HG03060 (cell line): ENCODE data around the gene TLR6.

Source experiments
- ATAC-seq: cut with Tn5 transposase; IDR thresholded peaks from one replicate; pipeline ENCODE4 v1.9.1; 2021; ENCODE audit warnings: low read depth, moderate number of reproducible peaks; ENCODE audit not compliant: unreplicated experiment

TLR6 gene, protein sequence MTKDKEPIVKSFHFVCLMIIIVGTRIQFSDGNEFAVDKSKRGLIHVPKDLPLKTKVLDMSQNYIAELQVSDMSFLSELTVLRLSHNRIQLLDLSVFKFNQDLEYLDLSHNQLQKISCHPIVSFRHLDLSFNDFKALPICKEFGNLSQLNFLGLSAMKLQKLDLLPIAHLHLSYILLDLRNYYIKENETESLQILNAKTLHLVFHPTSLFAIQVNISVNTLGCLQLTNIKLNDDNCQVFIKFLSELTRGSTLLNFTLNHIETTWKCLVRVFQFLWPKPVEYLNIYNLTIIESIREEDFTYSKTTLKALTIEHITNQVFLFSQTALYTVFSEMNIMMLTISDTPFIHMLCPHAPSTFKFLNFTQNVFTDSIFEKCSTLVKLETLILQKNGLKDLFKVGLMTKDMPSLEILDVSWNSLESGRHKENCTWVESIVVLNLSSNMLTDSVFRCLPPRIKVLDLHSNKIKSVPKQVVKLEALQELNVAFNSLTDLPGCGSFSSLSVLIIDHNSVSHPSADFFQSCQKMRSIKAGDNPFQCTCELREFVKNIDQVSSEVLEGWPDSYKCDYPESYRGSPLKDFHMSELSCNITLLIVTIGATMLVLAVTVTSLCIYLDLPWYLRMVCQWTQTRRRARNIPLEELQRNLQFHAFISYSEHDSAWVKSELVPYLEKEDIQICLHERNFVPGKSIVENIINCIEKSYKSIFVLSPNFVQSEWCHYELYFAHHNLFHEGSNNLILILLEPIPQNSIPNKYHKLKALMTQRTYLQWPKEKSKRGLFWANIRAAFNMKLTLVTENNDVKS

DNA sequence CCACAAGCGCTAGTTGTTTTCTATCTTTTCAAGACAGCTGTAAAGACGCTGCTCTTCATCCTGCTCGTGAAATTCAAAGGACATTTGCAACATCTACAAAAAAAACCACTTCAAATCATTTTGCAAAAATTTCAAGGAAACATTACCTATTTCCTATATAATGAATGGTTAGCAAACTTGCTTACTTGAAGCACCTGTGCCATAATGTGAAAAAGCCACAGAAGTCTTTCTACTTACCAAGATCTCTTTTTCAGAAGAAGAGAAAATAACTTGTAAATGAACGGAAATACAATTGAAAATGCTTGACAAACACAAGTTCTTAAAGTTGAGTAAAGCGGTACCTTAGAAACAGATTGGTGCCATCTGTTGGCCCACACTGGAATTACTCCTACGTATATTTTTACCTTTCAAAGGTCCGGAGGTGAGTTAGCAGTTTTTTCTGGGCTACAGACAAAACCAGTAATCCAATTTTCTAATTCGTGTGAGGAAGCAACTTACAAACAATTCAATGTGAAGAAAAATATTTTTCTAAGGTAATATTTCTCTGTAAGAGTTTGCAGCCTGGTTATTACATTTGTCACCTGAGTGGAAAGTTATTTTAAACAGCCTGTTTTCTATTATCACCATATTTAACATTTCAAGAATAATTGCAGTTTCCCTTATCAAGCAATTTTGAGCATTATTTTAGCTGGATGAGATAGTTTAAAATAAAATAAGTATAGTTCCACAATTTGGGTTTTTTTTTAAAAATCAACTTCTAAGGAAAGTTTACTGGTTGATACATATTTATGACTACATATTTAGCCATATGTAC is at the start of gene TLR6:
Gene TLR6 (minus strand): TSS at position 294 of the 814 bp plus-strand sequence. CDS start 27,344 bp downstream, outside the sequence.
- ATAC-seq = no peak

DNA sequence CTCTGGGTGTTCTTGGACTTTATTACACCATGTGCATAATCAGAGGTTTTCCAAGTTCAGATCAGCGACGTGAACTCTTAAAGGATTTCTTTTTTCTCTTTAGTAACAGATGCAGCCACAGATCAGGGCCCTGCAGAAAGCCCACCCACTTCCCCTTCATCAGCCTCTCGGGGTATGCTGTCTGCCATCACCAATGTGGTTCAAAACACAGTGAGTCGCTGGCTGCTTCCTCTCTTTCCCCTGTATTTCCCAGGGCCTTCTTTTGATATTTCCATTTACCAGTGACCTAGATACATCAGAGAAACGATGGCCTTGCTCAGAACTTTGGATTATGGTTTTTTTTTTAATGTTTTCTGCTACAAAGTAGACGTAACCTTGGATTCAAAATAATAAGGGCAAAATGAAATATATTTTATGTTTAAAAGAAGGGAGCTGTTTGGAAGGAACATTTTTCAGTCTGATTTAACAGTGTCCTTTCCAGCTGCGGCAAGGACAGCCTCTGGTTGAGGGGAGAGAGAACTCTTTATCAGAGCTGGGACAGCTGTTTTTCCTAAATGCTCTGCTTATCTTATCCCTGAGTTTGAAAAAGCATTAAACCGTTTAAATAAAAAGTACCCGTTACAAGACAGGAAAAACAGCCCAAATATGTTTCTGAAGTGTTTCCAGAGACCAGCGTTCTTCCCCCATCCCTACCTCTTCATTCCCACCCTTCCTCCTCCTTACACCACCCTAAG is 49.2 kb upstream of the TLR6 start:
- ATAC-seq = no peak

DNA sequence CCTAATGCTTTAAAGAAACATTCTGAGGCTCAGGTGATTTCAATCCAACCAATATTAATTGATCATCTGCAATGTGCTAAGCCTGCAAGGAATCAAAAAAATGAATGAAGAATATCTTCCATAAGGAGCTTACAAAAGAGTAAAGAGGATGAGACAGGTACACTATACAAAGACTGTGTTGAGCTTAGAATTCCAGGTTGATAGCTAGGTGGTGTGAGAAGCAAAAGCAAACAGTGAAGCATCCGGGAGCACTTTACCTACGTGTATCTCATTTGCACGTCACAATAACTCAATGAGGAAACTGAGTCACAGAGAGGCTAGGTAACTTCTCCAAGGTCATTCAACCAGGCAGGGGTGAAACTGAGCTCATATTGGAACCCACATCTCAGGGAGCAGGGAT is 48.1 kb upstream of the TLR6 start:
- no peak for ATAC-seq

DNA sequence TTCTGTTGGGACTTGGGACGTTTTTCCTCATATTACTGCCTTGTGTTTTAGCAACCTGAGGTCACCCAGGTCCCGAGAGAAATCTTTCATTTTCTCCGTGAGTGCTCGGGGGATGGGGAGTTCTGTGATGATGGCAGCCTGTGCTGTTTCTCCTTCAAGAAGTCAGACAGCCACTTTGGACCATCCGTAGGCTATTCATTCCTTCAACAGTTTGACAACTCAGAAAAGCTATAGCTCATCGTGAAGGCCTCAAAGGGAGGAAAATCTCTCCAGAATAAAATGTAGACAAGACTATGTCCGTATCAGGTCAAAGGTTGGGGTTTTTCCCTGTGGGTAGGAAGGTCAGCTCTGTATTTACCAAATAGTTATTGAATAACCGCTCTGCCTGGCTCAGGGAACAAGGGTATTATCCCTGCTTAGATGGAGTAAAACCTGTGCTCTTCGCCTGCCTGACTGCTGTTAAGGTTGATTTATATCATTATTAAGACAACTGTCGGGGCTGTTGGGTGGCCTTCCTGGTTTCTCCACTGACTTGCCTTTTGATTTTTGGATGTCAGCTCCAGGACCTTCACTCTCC is 47.6 kb upstream of the TLR6 start:
- no peak for ATAC-seq

DNA sequence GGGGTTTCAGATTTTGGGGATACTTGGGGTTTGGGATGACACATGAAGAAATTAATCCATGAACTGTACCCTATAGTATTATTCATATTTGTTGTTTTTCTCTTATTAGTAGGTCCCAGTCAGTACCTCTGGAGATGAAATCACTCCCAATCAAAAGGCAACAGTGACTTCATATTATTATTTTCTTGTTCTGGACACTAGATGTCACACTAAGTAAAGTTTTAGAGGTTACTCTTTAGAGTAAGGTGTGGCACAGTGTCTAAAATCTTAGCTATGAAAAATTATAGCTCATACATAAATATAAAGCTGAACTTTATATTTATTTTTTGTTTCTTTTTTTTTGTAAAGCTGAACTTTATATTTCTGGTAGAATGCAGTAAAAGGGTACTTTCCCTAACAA is 46.1 kb upstream of the TLR6 start:
- ATAC-seq = no peak

DNA sequence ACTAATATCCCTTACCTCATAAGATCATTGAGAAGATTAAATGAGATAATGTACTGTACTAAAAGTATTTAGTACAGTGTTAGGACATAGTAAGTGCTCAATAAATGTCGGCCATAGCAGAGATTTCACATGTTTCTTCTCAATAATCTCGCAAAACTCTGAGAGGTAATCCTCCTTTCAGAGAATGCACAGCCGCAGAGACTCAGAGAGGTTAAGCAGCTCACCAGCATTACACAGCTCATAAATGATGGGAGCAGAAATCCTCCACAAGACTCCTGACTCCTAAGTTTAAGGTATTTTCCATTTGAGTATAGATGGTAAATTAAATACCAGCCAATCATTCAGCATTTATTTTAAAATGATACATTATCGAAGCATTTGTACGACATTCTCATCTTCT is 45.6 kb upstream of the TLR6 start:
- ATAC-seq = no peak

DNA sequence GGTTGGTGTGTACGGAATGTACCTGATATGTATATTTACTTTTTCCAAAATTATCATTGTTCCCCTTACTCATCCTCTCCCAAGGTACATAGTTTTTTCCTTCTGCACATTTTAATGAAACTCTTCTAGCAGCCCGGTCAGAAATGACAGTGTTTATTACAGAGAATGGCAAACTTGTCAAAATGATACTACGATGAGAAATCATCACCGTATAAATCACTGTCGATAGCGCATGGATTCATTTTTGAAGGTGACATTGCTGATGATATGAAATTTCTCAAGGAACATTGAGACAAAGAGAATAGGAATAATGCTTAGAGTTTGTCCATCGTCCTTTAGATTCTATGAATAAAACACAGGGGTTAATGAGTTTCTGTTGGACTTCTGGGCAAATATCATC is 41.6 kb upstream of the TLR6 start:
- no peak for ATAC-seq

DNA sequence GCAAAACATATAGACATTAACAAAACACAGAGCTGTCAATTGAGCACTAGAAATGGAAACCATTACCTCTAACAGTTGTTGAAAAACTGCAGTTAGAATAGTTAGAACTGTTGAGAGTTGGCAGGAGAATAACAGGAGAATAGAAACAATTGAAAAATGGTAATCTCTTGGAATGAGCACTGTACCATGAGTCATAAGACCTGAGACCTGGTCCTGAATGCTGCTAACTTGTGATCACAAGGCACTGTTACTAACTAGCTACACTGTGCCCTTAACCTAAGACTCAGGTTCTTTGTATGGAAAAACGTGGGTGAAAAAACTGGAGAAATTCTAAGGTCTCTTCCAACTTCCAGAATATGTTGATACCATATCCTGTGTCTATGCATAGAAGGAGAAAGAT is 40.3 kb upstream of the TLR6 start:
- ATAC-seq = no peak

DNA sequence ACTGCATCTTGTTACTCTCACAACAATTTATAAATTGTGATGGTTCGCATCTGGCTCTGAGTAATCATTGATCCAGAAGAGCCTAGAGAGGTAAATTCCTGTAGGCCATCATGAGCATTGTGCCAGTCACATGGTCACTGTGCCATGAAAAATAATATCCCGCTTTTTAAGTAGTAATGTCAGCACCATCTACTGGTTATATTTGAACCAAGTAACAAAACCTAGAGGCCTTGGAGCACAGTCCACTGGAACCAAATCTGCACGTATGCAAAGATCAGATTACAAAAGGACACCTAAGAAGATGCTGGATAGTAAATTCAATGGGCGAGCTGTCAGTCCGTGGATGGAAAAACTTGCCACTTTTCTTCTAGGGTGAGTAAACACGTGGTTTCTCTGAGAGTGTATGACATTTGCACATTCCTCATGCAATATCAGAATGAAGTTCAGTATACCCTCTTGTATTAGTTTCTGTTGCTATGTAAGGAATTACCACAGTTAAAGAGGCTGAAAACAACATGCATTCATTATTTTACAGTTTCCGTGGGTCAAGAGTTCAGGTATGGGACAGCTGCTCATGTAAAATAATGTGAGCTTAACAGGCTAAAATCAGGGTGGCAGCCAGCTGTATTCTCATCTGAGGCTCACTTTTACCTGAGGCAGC is 37.8 kb upstream of the TLR6 start:
- no peak for ATAC-seq

DNA sequence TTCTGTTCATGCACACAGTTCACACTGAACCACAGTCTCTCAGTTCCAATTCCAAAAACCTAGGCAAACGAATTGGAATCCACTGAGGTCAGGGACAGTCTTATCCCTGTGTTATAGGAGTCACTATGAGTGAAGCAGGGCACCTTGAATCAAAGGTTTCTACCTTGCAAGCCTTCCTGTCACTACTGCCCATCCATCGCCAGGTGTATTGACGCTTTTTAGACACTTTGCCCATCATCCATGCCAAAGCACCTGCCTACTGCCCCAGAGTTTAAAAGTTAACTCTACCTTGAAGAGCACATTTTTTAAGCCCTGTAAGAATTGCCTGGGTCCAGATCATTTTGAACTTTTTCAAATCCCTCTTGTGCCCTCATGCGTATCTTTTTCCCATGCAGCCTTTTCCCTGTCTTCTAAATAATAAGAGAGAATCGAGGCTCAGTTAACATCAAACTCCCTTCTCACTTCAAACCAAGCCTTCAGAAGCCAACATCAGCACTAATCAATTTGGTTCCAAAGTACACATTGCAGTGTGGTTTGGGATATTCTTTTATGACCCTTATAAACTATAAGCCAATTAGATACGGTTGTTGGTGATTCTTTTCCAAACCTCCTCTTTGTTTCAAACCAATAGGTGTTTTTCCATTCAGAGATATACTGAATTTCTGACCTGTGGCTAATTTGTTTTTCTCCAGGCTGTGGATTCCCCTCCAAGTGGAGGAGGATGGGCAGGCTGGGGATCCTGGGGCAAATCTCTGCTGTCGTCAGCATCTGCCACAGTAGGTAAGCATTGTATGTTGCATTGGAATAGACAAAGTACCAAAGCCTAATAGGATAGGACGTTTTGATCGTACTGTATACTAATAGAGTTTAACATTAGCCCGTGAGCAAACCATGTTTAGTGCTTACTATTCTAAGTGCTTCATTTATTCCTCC is 34.7 kb upstream of the TLR6 start:
- no peak for ATAC-seq

DNA sequence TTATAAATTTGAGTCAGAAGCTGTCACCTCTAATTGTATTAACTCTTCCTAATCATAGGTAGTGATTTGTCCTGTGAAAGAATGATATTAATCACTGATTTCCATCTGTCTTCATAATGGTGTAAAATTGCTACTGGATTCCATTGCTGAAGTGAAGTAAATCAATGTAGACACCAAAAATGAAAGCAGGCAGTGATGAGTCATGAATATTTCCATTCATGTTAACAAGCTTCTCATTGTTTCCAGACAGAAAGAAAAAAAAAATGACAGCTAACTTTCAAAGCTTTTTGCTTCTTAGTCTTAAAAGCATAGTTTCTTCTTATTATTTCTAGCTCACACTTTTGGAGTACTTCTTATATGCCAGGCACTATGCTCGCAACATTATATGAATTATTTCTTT is 32.5 kb upstream of the TLR6 start:
- ATAC-seq = peak; percentile 55

DNA sequence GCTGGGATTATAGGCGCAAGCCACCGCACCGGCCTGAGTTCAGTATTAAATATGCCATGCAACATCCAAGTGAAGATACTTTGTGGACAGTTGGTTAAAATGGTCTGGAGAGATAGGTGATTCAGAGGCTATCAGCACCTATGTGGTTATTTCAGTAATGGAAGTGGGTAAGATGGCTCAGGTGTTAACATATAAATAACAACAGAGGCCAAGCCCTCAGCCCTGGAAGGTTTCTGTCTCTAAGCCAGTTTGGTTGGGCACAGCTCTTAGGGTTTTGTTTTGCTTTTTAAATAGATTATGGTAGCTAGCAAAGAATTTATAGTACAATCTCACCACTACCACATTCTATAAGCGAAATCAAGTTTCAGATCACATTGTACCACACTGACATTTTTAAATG is 27.6 kb upstream of the TLR6 start:
- ATAC-seq = no peak

DNA sequence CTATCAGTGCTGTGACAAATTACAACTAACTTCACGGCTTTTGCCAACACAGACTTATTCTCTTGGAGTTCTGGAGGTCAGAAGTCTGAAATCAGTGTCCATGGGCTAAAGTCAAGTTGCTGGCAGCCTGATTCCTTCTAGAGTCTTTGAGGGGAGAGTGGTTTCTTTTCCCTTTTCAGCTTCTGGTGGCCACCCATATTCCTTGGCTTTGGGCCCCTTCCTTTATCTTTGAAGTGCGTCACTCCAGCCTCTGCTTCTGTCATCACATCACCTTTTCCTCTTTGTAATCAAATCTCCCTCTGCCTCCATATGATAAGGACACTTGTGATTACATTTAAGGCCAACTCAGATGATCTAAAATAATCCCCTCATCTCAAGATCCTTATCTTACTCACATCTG is 20.0 kb upstream of the TLR6 start:
- ATAC-seq = no peak

DNA sequence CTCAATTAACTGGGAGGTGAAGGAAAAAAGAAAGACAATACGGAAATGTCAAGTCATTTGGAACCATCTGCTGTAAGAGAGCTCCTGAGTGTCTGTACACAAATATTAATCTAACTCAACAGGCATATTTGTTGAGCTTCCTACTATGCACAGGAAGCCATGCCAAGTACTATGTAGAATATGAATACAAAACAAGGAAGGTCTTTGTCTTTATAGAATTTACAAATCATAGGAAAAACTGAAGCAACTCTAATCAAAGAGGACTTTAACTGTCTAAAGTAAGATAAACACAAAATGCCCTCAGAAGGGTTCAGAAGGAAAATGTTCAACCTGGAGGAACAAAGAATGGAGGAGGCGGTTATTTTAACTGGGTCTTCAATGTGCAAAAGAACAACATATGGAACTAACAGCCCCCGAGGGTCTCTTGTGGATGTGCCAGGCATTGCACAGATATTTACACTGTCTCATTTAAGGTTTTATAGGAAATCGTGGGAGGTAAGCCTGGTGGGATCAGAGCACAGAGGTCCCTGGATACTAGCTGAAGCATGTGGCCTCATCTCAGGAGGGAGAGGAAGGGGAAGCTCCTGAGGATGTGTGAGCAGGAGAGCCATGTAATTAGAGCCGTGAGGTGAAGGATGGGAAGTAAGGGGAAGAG is 16.8 kb upstream of the TLR6 start:
- ATAC-seq = no peak

DNA sequence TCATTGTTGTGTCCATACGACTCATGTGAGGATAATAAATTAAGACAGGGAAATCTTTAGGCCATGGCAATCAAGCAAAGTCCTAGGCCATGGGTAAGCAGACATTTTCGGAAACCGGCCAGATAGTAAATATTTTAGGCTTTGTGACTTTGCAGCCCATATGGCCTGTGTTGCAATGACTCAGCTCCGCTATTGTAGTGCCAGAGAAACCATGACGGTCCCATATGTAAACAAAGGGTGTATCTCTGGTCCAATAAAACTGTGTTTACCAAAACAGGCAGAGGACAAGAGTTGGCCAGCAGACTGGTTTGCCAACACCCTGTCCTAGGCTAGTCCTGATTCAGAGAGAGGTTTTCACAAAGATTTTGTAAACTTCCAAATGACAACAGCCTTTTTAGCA is 16.0 kb upstream of the TLR6 start:
- no peak for ATAC-seq

DNA sequence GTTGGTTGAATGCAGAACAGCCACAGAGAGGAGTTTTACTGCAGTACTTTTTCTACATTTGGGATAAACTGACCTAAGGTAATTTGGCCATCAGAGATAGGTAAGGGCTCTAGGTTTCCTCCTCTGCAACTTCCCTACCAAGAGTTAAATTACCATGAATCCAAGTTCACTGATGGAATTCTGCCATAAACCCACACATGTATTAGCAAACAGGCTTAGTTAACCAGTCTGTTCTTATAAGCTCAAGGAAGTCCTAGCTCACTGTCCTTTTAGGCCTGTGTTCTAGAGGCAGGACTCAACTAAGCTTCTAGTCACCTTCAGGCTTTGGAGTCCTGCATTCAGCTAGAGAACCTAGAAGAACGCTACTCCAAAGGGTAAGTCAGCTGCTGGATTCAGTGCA is 15.0 kb upstream of the TLR6 start:
- ATAC-seq = no peak

DNA sequence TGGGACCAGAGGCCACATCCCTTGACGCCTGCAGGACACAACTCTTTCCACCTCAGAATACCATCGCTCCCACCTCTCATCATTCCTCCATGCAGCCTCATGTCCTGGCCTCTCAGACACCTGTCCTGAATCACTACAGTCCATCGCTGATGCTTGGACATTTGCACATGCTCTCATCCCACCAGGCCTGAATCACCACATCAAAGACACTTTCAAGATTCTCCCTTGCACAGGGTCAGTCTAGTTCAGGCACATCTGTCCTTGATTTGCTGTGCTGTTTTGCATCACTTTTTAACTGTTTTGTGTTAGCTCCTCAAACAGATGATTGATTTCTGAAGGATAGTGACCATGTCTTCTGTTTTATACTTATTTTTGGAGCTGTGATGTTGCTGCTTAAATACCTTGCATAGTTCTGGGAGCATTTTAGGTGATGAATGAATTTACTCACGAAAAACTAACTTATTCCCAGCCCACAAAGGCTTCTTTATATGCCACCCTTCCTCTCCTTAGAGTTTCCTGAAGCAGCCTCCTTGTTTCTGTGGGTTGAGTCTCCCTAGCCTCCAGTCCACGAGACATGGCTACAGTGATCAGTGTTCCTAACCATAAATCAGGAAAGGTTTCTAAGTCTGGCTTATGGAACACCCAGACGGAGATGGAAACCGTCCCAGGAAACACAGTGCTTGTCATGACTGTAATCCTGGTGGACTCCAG is 13.6 kb upstream of the TLR6 start:
- ATAC-seq = no peak
